GM19463 (cell line): ENCODE results near the gene CS.
"Not testable (repeated sequence)": the region's sequence is repeated elsewhere in the genome, so short reads cannot be mapped to it uniquely, and the experiment has no call there.

Source experiments
- ATAC-seq: cut with Tn5 transposase; IDR thresholded peaks from one replicate; pipeline ENCODE4 v1.9.1; 2021; ENCODE audit warnings: mild to moderate bottlenecking, moderate library complexity; ENCODE audit not compliant: unreplicated experiment

The CS gene

GRCh38 chr12:56282579-56282978, 17.6 kb downstream of the CS start:
- ATAC-seq = no peak

GRCh38 chr12:56282030-56282429, 18.1 kb downstream of the CS start:
- no peak for ATAC-seq

GRCh38 chr12:56280849-56281248, 19.3 kb downstream of the CS start:
- no peak for ATAC-seq

- no peak for ATAC-seq
Observed at GRCh38 chr12:56278905-56279304, 21.2 kb downstream of the CS start.

- no peak for ATAC-seq
Observed at GRCh38 chr12:56274299-56274698, 25.8 kb downstream of the CS start.

GRCh38 chr12:56272468-56272867, 27.7 kb downstream of the CS start:
- not testable (repeated sequence) for ATAC-seq

- ATAC-seq = no peak
Observed at GRCh38 chr12:56271031-56271430, 29.1 kb downstream of the CS start.

GRCh38 chr12:56267443-56268071, 32.6 kb downstream of the CS start:
- ATAC-seq = peak; percentile 6

GRCh38 chr12:56266693-56267442, 33.3 kb downstream of the CS start, which contains the start of gene COQ10A:
Gene COQ10A, plus strand, starts transcription at chr12:56266942. Its CDS starts 177 bp downstream, at chr12:56267119.
- peak; percentile 92 for ATAC-seq

- not testable (repeated sequence) for ATAC-seq
Observed at GRCh38 chr12:56266068-56266692, 34.0 kb downstream of the CS start.

GRCh38 chr12:56262955-56263354, 37.2 kb downstream of the CS start:
- ATAC-seq = not testable (repeated sequence)

- ATAC-seq = no peak
Observed at GRCh38 chr12:56261503-56262232, 38.5 kb downstream of the CS start.

GRCh38 chr12:56260921-56261320, 39.2 kb downstream of the CS start:
- ATAC-seq = no peak

- ATAC-seq = no peak
Observed at GRCh38 chr12:56260380-56260779, 39.8 kb downstream of the CS start.

- ATAC-seq = no peak
Observed at GRCh38 chr12:56258820-56259183, 41.3 kb downstream of the CS start.

- ATAC-seq = peak; percentile 91
Observed at GRCh38 chr12:56258068-56258819, 41.9 kb downstream of the CS start, which contains the start of gene ANKRD52. Gene ANKRD52, minus strand, starts transcription at chr12:56258384. Its CDS starts 115 bp downstream, at chr12:56258269.

GRCh38 chr12:56257491-56258067, 42.6 kb downstream of the CS start:
- ATAC-seq = no peak

- ATAC-seq = no peak
Observed at GRCh38 chr12:56257071-56257470, 43.1 kb downstream of the CS start.

- ATAC-seq = no peak
Observed at GRCh38 chr12:56256326-56256960, 43.7 kb downstream of the CS start.

- no peak for ATAC-seq
Observed at GRCh38 chr12:56255671-56256070, 44.5 kb downstream of the CS start.
